Measurements from ENCODE around the gene PGLYRP2.

DNA sequence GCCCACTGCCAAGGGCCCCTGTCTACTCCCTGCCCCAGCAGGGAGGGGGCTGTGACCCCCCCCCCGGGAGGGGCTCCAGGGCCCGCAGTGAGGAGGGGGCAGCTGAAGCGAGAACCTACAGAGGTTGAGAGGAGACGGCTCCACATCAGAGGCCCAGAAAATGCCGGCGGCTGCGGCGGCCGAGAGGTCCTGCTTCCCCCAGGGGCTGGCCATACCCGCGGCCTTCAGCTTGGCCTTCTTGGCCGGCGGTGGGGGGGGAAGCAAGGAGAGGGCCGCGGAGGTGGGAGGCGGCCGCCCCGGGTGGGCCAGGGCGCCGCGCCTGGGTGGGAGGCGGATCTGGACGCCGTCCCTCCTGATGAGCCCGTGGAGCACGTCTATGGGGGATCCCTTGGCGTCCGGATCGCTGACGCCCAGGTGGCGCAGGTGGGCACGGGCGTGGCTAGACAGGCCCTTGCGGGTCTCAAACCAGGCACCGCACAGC is 51.3 kb downstream of the PGLYRP2 start:
- TF ChIP-seq POLR2AphosphoS5 (IDR thresholded peaks at IDR 0.05) (no peak), POLR2A (IDR thresholded peaks at IDR 0.05) (no peak)
- TF ChIP-seq, protein P1, sequence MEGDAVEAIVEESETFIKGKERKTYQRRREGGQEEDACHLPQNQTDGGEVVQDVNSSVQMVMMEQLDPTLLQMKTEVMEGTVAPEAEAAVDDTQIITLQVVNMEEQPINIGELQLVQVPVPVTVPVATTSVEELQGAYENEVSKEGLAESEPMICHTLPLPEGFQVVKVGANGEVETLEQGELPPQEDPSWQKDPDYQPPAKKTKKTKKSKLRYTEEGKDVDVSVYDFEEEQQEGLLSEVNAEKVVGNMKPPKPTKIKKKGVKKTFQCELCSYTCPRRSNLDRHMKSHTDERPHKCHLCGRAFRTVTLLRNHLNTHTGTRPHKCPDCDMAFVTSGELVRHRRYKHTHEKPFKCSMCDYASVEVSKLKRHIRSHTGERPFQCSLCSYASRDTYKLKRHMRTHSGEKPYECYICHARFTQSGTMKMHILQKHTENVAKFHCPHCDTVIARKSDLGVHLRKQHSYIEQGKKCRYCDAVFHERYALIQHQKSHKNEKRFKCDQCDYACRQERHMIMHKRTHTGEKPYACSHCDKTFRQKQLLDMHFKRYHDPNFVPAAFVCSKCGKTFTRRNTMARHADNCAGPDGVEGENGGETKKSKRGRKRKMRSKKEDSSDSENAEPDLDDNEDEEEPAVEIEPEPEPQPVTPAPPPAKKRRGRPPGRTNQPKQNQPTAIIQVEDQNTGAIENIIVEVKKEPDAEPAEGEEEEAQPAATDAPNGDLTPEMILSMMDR (IDR thresholded peaks at IDR 0.05), result no peak

Data from prostate gland (tissue), 2 donors.